ENCODE measurements around the gene ZNF618.

Gene ZNF618

DNA sequence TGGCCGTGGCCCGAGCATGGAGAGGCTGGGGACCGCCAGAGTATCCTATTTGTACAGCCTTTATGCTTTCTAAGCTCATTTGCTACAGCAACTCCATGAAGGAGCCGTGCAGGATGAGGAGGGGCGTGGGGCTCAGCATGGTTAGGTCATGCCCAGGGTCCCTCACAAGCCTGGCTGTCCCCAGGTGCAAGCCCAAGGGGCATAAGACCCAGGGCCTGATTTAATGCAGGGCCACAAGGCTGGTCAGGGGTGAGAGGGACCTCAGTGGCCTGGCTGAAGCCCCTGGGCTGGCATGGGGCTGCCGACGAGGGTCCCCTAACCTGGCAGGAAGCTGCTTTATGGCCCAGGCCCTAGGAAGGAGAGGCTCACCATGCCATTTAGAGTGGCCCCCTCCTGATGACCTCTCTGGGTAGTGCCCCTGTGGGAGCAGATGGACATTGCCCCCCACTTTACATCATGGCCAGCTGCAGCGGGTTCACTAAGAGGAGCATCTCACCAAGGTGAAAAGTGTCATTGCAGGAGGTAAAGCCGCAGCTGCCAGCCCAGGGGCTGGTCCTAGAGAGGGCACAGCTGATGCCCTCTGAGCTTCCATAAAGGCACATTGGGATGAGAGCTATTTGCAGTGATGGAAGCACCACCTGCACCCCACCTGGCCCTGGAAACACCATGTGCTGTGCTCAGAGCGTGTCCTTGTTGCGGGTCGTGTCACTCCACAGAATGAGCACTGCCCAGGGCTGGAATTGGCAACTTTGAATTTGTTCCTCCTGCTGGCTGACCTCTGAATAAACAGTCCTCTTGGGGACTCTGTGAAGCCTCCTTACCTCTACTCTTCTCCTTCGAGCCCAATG lies 58.9 kb downstream of the ZNF618 start:
- no peak for DNase-seq

DNA sequence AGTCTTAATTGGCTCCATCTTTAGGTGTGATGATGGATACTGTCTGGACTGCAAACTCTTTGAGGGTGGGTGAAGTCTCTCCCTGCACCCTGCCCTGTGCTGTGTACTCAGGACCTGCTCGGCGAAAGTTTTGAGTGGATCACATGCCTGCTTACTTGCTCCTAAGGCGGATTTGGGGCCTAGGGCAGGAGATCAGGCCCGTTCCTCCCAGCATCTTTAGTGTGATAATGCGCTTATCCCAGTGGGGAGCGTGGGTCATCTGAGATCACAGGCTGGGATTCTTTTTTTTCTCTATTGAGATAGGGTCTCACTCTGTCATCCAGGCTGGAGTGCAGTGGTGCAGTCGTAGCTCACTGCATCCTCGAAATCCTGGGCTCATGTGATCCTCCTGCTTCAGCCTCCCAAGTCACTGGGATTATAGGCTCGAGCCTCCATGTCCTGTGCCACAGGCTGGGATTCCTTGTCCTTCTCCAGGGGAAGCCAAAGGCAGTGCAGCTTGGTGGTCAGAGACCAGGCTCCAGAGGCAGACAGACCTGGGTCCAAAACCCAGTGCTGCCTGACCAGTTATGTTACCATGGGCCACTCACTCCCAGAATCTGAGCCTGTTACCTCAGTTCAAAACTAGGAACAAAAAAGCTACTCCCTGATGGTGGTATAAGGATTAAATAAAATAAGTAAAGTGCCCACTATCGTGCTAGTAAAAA lies 59.7 kb downstream of the ZNF618 start:
- DNase-seq = no peak

DNA sequence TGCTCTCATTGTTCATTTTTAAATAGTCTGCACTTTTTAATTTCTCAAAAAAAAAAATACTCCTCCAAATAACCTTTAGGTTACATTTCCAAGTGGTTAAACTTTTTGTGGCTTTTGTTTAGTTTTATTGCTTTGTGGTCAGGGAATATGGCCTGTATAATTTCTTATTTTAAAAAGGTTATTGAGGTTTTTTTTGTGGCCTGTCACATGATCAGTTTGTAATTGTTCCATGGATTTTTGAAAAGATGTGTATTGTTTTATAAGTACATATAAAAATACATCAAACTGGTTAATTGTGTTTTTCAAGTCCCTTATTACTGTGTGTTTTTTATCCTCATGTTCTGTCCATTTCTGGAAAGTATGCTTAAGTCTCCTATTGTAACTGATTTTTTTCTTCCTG lies 64.0 kb downstream of the ZNF618 start:
- DNase-seq = no peak

DNA sequence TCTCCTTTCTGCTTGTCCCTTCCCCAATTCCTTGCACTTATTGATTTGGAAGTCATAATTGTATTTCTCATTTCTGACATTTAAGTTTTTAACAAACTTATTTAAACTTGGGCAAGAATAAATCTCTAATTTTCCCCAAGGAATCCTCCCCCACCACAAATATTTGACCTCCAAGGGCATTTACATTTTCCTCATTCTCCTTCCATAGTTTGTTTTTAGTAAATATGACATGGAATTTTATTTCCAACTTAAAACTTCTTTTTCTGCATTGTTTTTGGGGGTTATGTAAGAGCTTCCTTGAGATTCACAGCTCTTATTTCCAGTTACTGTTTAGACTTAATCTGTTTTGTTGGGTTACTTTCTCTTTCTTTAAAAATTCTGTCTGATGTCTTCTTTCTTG lies 64.9 kb downstream of the ZNF618 start:
- no peak for DNase-seq

DNA sequence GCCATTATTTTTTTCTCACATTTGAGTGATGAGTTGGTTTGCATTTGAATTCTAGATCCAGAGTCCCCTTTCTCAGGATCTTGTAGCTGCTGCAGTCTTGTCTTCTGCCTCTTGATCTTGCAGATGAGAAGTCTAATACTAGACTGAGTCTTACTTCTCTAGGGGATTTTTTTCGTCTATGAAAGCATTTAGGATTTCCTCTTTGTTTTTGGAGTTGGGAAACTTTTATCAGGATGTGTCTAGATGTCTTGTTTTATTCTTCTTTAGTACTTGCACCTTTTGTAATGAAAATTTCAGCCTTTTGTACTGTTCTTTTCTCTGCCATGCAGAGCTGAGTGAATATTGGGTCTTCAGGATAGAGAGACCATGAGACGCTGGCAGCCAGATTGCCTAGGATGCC lies 65.4 kb downstream of the ZNF618 start:
- no peak for DNase-seq

DNA sequence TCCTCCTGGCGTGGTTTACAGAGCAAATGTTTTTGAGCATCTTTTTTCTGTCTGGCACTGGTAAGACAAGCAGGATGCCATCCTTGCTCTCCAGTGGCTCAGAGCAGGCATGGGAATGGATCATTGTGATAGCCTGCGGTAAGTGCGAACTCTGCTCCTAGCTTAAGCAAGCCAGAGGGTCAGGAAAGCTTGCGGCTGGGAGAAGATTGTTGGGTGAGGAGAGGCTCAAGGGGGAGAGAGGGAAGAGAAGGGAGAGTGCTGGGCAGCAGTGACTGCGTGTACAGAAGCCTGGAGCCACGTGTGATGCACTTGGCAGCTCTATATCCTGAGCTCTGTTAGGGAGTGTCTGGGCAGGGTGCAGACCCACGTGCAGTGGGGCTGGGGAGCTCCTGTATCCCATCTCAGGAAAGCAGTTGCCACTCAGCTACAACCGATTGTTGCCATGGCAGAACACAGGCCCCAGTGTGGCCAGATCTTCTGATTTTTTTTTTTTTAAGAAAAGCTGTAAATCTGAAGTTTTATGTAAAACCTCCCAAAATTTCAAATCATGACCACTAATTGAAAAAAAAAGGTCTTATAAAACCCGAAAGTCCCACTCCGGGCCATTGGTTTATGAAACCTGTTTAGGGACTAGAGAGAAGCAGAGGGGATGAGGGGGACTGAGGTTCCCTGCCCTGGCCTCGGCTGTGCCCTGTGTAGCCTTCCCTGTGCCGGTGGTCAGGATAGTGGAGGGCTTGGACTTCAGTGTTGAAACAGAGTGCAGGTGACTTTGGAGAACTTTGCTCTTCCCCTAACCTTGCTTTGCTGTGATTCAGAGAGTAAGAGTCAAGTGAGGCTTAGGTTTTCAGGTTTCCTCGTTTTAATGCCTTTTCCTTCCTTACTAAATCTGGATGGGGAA lies 67.3 kb downstream of the ZNF618 start:
- no peak for DNase-seq

DNA sequence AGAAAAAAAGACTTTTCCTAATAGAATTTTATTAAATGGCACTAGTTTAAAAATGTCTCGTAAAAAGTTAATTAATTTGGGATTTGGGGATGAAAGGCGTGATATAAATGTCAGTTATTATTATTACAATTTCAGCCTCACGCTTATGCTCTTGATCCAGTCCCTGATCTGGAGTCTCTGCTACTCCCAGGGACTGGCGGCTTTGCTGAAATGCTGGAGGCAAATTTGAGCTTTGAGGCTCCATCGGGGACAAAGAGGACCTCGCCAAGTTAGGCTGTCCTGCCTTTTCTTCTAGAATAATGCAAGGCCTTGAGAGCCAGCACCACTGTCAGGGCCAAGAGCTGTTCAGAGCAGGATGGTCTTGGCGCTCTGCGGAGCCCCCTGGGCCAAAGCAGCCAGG lies 69.7 kb downstream of the ZNF618 start:
- DNase-seq = no peak

DNA sequence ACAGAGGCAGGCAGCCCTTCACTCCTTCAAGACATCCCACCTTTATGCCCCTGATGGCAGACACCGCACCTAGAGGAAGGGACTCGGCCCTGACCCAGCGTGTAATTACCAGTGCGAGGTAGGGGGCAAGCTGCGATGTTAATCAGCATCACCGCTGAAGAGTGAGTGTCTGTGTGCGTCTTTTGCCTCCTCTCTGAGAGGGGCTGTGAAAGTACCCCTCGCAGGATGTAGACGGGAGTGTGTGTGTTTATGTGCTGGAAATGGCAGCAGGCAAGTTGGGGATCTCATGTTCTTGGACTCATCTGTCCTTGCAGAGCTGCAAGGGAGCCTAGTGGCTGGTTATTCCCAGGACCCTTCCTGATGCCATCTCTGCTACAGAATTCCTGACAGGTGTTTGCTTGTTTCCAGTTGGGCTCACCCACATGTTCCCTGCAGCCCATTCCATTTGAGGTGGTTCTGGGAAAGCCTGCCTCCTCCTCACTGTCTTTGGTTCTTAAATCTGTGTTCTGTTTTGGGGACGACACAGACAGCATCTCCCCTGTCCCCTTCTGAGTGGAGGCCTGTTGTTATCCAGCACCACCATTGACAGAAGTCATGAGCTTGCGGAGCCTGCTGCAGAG lies 70.5 kb downstream of the ZNF618 start:
- DNase-seq = no peak

DNA sequence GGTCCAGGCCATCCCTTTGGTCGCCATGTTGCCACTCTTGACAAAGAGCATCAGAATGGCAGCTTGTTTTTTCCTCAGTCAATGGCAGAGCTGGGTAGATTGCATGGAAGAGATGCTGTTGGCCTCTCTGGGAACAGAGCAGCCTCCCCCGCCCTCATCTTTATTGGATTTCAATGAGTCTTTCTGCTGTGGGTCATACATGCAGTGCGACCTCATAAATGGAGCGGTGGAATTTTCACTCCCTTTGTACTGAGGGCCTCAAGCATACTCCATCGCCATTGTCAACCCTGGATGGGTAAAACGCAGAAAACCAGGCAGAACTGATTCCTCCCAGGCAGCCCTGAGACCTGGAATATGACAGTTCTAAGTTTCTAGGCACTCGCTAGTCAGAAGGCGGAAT lies 71.8 kb downstream of the ZNF618 start:
- DNase-seq = no peak

DNA sequence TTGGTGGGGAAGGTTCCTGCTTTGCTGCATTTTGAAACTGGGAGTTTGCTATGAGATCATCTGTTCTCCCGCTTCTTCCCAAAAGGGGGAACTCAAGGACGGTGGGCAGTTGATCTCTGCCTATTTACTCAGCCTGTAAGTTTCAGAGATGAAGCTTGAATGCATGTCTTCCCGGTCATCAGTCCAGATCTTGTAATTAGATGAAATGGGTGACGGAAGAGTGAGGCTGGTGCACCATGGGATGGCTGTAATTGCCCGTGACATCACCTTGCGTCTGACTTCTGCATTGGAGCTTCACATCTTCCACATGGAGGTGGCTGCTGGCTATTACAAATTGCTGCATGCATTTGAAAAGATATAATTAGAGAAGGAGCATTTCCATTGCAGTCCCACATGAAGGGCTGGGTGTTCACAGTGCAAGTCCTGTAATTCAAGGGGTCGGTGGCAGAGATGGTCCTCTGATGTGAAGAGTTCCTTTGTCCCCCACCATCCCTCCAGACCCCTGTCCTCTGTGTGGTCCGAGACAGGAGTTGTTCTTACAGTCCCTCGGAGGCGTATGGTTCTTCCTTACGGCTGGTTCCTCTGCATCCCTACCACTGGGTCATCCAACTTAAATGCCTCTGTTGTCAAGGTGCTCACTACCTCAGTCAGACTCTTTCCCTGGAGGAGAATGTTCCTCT lies 72.9 kb downstream of the ZNF618 start:
- DNase-seq = no peak

DNA sequence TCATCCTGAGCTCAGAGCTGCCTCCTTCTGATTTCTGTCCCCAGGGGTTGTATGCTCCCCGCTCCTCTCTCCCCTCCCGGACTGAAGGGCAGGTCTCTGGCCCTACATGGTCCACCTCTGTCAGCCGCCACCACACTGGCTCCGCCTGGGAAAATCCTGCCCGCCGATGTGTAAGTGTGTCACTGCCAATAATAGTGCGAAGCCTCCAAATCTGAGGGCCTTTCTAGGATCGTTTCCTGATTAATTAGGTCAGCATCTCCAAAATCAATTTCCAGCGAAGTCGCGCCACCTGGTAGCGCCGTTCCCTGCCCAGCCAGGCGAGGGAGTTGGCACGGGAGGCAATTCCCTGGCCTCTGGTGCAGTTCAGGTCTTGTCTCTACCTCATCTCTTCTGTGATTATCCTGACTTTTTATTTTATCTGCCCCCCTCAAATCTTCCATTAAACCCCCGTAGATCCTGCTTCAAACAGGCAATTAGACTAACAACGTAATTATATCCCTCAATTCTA lies 73.5 kb downstream of the ZNF618 start:
- no peak for DNase-seq

DNA sequence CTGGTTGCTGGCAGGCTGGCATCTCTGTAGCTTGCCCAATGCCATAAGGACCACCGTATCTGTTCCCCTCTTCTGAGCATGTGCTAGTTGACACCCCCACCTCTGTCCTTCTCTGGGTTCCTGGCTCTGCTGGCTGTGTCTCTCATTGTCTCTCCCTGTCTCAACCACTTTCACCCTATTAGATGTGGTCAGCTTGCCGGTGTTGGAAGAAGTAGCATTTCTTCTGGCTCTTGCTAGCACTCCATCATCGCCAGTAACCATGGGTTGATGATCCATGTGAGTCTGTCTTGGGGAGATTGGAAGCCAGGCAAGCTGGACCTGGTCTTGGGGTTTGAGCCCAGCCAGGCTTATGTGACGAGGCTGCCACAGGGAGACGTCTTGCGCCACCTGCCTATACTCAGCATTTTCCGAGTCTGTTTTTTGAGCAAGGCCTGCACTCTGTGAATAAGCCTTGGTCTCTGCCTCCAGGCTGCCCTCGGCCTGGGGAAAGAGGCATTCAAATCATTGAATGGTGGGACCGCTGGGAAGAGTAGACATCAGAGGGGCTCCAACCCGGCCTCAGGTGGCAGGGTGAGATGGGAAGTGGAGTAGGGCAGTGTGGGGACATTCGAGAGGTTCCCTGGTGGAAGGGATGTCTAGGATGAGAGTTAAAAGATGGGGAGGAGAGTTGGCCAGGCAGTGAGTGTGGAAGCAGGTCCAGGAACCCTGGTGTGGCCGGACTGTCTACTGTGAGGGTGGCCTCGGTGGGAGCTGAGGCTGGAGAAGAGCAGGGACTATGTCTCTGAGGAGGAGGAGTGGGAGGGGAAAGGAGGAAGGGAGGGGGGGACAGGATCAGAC lies 74.3 kb downstream of the ZNF618 start:
- DNase-seq = no peak

DNA sequence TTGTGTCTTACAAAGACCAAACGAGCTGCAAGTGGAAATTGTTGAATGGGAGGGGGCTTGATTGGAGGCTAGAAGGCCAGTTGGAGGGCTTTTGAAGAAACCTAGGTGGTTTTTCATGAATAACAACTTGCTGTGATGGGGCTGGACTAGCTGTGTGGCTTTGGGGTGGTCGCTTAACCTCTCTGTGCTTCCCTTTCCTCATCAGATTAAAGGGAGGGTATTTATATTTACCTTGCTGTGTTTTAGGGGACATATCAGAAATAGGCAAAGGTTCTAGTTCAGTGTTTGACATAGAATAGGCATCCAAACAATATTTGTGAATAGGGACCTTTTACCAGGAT lies 74.9 kb downstream of the ZNF618 start:
- no peak for DNase-seq

DNA sequence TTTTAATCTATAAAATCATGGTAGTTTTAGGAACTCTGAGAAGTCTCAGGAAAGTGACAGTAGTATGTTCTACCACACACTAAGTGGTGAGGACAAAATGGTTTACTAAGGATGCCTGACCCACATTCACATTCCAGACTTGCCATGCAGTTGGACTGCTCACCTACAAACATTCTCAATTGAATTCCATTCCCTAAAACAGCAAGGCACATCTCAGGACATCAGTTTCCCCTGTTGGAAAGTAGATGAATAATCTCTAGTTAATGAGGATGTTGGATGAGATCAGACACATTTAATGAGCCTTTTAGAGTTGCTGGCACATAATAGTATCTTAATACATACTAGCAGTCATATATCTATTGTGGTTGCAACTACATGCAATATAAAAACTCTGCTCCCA lies 76.6 kb downstream of the ZNF618 start:
- DNase-seq = no peak

DNA sequence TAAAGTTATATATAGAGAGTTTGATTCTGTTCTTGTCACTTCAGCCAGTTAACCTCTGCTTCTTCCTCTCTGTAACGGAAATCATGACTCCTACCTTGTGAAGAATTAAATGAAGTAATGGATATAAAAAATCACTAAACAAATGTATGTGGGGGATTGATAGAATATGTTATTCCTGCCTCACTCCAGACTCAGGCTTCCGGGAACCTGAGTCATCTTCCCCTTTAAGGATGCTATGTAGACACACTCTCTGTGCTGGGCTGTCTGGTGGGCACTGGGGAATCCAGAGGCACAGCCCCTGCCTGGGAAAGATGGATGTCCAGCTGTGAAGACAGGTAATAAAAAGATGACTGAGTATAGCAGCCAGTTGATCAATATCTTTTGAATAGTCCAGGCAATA lies 77.4 kb downstream of the ZNF618 start:
- no peak for DNase-seq

DNA sequence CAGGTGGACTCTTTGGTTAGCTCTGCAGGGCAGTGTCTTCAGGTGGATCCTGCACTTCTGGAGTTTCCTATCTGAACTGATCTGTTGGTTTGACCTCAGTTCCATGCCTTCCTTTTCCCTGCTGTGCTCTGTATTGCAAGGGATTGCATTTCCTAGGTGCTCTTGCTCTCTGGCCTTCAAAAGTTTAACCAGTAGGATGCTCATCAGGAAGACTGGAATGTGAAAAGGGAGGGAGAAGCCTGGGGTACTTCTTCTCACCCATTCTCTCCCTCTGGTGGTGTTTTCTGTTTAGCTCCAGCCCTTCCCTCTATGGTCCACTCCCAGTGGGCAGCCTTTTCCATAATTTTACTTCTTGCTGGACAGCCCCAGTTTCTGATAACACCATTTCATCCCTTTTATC lies 78.5 kb downstream of the ZNF618 start:
- DNase-seq = no peak

DNA sequence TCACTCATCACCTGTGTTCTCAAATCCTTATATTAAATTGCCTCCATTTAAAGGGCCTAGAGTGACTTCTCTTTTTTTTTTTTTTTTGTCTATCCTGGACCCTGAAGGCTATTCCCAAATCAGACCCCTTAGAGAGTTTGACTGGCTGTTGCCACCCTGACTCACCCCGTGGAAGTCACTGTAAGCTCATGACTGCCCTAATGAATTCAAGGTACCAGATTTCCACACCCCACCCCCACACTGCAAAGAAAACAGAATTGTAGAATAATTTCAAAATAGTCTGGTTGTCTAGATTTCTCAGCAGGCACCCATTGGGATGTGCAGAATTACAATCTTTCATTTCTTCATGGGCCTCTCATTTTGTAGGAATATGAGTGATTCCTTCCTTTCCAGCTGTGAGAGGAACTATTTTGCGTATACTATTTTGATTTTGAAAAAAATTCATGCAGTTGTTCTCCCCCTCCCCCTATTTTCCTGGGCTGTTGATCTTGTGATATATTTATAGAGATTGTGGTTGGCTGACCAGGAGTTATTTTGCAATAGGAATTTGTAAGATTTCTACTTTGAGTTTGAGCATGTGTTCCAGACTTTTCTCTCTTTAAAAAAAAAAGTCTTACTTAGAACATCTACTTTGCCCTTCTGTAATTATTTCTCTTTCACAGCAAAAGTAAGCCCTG lies 79.1 kb downstream of the ZNF618 start:
- DNase-seq = no peak

DNA sequence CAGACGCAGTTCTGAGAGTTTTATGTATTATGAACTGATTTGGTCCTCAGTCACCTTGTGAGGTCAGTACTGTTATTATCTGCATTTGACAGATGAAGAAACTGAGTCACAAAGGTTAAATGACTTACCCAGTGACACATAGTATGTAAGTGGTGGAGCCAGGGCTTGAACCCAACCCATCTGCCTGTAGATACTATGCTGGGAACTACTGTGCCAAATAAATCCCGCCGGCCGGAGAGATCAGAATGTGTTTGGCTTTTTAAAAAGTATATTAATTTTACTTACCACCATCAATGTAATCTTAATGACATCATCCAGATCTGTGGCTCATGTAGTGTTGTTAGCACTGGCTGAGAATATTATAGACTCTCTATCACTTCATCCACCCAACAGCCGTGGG lies 80.8 kb downstream of the ZNF618 start:
- no peak for DNase-seq

DNA sequence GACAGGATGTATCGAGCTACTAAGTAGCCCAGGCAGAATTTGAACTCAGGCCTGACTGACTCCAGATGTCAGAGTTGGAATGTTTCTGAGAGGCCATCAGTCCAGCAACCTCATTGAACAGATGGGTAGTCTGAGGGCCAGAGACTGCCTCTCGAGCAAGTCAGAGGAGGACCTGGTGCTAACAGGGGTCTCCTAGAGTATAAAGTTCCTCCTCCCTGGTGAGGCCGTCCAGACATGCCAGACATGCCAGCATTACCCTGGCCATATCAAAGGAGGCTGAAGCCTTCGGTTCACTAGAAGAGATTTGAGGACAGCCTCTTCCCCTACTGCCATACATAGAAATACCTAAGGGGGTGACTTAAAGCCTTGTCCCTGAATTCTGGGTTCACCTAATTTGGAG lies 81.2 kb downstream of the ZNF618 start:
- no peak for DNase-seq

DNA sequence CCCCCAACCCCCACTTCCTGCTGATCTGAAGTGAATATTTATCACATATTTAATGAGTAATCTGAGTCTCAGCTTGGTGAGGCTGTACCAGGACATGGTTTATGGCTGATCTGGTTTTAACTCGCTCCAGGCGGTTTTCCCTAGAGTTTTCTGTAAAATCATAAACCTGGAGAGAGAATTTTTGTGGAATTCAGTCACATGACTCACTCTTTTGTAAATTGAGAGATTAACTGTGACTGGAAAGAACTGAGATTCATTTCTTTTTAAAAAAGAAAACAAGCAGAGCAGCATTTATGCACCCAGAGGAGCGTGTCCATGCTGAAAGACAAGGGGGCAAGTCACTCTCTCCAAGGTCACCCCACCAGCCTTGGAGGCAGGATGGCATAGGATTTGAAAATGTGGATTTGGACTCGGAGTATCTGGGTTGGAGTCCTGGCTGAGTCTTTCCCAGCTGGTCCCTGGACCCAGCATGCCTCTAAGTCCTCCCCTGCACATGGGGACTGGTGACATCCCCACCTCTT lies 81.8 kb downstream of the ZNF618 start:
- DNase-seq = no peak

DNA sequence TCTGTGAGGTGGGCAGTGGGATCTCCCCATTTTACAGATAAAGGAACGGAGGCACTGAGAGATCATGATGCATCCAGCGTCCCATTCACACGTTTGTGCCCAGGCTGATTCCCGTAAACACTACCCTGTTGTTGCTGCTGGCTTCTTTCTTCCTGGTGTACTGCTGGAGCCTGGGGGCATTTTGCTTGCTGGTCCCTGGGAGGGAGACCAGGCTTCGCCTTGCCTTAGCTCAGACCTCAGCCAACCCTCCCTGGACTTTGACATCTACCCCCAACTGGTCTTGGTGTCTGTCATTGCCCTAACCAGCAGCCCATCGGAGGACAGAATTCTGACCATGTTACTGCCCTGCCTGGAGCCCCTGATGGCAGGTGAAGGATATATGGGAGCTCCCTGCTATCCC lies 82.4 kb downstream of the ZNF618 start:
- DNase-seq = no peak
